ENCODE results near the gene PDXP. TPM values are rescaled to one million over a fixed set of nuclear protein-coding genes. Genes with fewer than 3 reads are reported as not detected.
"Not testable (repeated sequence)": the region's sequence is repeated elsewhere in the genome, so short reads cannot be mapped to it uniquely, and the experiment has no call there.

PDXP gene
- total and polyA plus RNA-seq, 2 of the 13 experiments (the other 11 are each of a cell fraction or from before 2014, with no cell fraction given) = 58.2 to 70.6 TPM

DNA sequence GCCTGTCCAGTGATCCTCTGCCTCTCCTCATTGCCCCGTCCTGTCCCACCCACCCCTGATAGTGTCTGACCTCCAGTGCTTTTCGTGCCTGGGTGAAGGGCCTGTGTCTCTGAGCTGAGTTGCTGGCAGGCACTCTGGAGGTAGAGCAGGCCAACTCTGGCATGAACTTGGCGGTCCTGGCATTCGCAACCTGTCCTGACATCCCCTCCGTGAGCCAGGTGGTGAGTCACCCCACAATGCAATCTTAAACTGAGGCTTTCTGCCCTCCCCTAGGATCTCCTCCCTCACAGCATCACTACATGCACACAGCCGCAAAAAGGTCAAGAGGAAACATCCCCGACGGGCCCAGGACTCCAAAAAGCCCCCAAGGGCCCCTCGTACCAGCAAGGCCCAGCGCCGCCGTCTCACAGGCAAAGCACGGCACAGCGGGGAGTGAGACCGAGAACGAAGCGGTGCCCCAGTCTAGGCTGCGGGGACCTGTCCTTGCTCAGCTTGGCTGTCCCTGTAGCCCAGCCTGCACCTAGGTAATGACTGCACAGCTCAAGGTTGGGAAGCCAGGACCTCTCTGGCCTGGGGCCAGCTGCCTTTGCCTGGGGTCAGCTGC, 32.5 kb downstream of the PDXP start:
- in situ Hi-C loops (cut with HindIII; ENCODE audit: extremely low pct_ligation_motif_present, low pct_unique_long_range_greater_than_20kb) = no loop called here
- no peaks in the 10 kb centered on the region for H3K9me3 ChIP-seq (ENCODE audit: low read length)
- FAIRE-seq = no peak
- ATAC-seq = no peak
- H3K4me3 ChIP-seq (replicated peaks in 1 of 3; ENCODE audit: insufficient read depth in 1 of 3, low read depth in 2 of 3, low read length in 3 of 3) = no peak overlapping the region
- H3K9ac ChIP-seq (ENCODE audit: insufficient read depth, low read depth, low read length) = no peak overlapping the region
- no peaks in the 10 kb centered on the region for H3K27me3 ChIP-seq (ENCODE audit: control insufficient read depth in 1 of 2, insufficient read depth in 2 of 2, low read length in 2 of 2)
- ChIA-PET POLR2A (no interaction called here), CTCF (ENCODE audit: low intra/inter-chr PET ratio, low total read pairs) (no interaction called here)
- H3K79me2 ChIP-seq (ENCODE audit: insufficient read depth, low read length) = peaks cover 12% of the 10 kb centered on the region
- no peak overlapping the region for H3K27ac ChIP-seq (ENCODE audit: extremely low read length, insufficient read depth, low read length)
- peaks cover 7% of the 10 kb centered on the region for H3K4me1 ChIP-seq (ENCODE audit: insufficient read depth, low read length)
- intact Hi-C loops (cut with micrococcal nuclease; ENCODE audit: unreplicated experiment) = no loop called here
- DNase-seq (ENCODE audit: low spot score) = no peak
- H3K4me2 ChIP-seq (ENCODE audit: low read depth, low read length) = no peak overlapping the region
- TF ChIP-seq ZNF768 (CRISPR knock-in tag; IDR thresholded peaks at IDR 0.05) = 0 out of 2 replicates have a peak, but pooled peaks have one; percentile 9
- no peak for TF ChIP-seq NKX3-1 (CRISPR knock-in tag; IDR thresholded peaks at IDR 0.05)
- BruUV-seq (replicated peaks) = no TSS peak
- 100% methylated on average over 9 of the region's 18 CpGs for WGBS (ENCODE audit: low lambda C conversion rate)
- H4K20me1 ChIP-seq (ENCODE audit: insufficient read depth, low read length) = no peaks in the 10 kb centered on the region
- H3K36me3 ChIP-seq (replicated peaks in 1 of 2; ENCODE audit: control insufficient read depth in 1 of 2, insufficient read depth in 2 of 2, low read length in 2 of 2) = peaks cover 14 to 38% of the 10 kb centered on the region in 2 experiments; a peak in 4 of 5 replicates
- no peak overlapping the region for H2AFZ ChIP-seq (ENCODE audit: low read length)

DNA sequence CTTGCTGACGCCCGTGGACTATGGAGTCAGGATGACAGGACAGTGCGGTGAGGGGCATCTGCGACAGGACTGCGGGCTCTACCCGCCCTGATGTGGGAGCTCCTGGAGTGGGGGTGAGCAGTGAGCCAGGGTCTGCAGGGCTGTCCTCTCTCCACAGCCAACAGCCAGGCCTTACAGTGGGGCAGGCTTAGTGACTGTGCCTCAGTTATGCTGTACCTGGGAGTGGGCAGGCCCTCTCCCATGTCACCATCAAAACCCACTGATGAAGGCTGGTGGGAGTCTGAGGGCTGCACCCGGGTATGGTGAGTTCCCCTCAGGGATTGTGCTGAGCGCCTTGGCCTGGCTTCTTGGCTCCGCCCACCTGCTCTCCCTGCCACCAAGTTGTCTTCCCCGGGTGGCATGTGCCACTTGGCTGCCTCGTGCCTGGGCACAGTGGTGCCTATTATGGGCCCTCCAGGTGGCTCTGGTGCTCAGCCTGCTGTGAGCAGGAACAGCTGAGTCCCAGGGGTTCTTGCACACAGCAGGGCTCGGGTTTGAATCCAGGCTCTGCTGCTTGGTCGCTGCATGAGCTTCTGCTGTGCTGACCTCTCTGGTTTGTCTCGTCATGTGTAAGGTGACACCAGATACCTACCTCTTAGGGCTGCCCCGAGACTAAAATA, 34.2 kb downstream of the PDXP start:
- DNase-seq (ENCODE audit: low spot score) (no peak), ATAC-seq (no peak), FAIRE-seq (no peak)
- no peak overlapping the region for H2AFZ ChIP-seq (ENCODE audit: low read length)
- TF ChIP-seq AGO2 (optimal IDR thresholded peaks at IDR 0.05; ENCODE audit: low read depth, low read length) (peak; percentile 62), ZBTB14 (CRISPR knock-in tag; IDR thresholded peaks at IDR 0.05) (no peak)
- in situ Hi-C loops (cut with HindIII; ENCODE audit: extremely low pct_ligation_motif_present, low pct_unique_long_range_greater_than_20kb) (no loop called here), intact Hi-C loops (cut with micrococcal nuclease; ENCODE audit: unreplicated experiment) (no loop called here)
- H3K27me3 ChIP-seq (ENCODE audit: control insufficient read depth in 1 of 2, insufficient read depth in 2 of 2, low read length in 2 of 2) = no peaks in the 10 kb centered on the region
- H3K27ac ChIP-seq (ENCODE audit: extremely low read length, insufficient read depth, low read length) = no peak overlapping the region
- H3K4me3 ChIP-seq (replicated peaks in 1 of 3; ENCODE audit: insufficient read depth in 1 of 3, low read depth in 2 of 3, low read length in 3 of 3) = no peak overlapping the region
- no peaks in the 10 kb centered on the region for H4K20me1 ChIP-seq (ENCODE audit: insufficient read depth, low read length)
- ChIA-PET CTCF (ENCODE audit: low intra/inter-chr PET ratio, low total read pairs) (no interaction called here), POLR2A (no interaction called here)
- H3K36me3 ChIP-seq (replicated peaks in 1 of 2; ENCODE audit: control insufficient read depth in 1 of 2, insufficient read depth in 2 of 2, low read length in 2 of 2) = peaks cover 14 to 38% of the 10 kb centered on the region in 2 experiments; a peak in 4 of 5 replicates
- H3K4me2 ChIP-seq (ENCODE audit: low read depth, low read length) = no peak overlapping the region
- H3K9me3 ChIP-seq (ENCODE audit: low read length) = no peaks in the 10 kb centered on the region
- peaks cover under 1% of the 10 kb centered on the region for H3K79me2 ChIP-seq (ENCODE audit: insufficient read depth, low read length)
- WGBS (ENCODE audit: low lambda C conversion rate) = 87% methylated on average over 3 of the region's 15 CpGs
- no TSS peak for BruUV-seq (replicated peaks)
- no peak overlapping the region for H3K9ac ChIP-seq (ENCODE audit: insufficient read depth, low read depth, low read length)
- H3K4me1 ChIP-seq (ENCODE audit: insufficient read depth, low read length) = peaks cover under 1% of the 10 kb centered on the region; the same call in 1 of the 2 replicates

DNA sequence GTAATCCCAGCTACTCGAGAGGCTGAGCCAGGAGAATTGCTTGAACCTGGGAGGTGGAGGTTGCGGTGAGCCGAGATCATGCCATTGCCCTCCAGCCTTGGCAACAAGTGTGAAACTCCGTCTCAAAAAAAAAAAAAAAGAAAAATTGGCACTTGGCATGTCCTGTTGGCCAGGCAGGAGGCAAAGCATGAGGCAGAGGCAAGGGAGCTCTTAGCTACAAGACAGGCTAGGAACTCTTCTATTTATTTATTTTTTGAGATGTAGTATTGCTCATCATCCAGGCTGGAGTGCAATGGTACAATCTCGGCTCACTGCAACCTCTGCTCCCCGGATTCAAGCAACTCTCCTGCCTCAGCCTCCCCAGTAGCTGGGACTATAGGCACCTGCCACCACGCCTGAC, 35.6 kb downstream of the PDXP start:
- ATAC-seq; H3K4me3 ChIP-seq (replicated peaks in 1 of 3; ENCODE audit: insufficient read depth in 1 of 3, low read depth in 2 of 3, low read length in 3 of 3); H3K9me3 ChIP-seq (ENCODE audit: low read length); BruUV-seq (replicated peaks); FAIRE-seq; in situ Hi-C loops (cut with HindIII; ENCODE audit: extremely low pct_ligation_motif_present, low pct_unique_long_range_greater_than_20kb); intact Hi-C loops (cut with micrococcal nuclease; ENCODE audit: unreplicated experiment); H3K79me2 ChIP-seq (ENCODE audit: insufficient read depth, low read length); H3K4me1 ChIP-seq (ENCODE audit: insufficient read depth, low read length); CTCF ChIA-PET (ENCODE audit: low intra/inter-chr PET ratio, low total read pairs); H3K4me2 ChIP-seq (ENCODE audit: low read depth, low read length); H3K27me3 ChIP-seq (ENCODE audit: control insufficient read depth in 1 of 2, insufficient read depth in 2 of 2, low read length in 2 of 2); H2AFZ ChIP-seq (ENCODE audit: low read length); H3K9ac ChIP-seq (ENCODE audit: insufficient read depth, low read depth, low read length); DNase-seq (ENCODE audit: low spot score); H3K27ac ChIP-seq (ENCODE audit: extremely low read length, insufficient read depth, low read length); H4K20me1 ChIP-seq (ENCODE audit: insufficient read depth, low read length); POLR2A ChIA-PET: not testable (repeated sequence)
- H3K36me3 ChIP-seq (replicated peaks in 1 of 2; ENCODE audit: control insufficient read depth in 1 of 2, insufficient read depth in 2 of 2, low read length in 2 of 2) = peaks cover 9 to 27% of the 10 kb centered on the region in 2 experiments; a peak in 4 of 5 replicates
- 94% methylated on average over 7 of the region's 7 CpGs for WGBS (ENCODE audit: low lambda C conversion rate)

Data from HepG2 (cell line).